Liver (tissue), 9 donors: Measurements from ENCODE around the gene USP48. TPM values are rescaled to one million over a fixed set of nuclear protein-coding genes. Genes with fewer than 3 reads are reported as not detected.

ENCODE experiments used
- DNase-seq: peaks from one replicate; pipeline ENCODE4 v3.0.0-alpha.2; 2017; ENCODE audit warnings: low spot score
- H3K27ac ChIP-seq, 2 donors: one replicate each; pipeline ENCODE4 v1.7.0; 2013; ENCODE audit warnings: inconsistent platforms in 2 of 2, low read length in 2 of 2, control low read depth in 1 of 2, low read depth in 1 of 2, mild to moderate bottlenecking in 1 of 2
- H3K27me3 ChIP-seq, 4 donors: one replicate each; pipeline versions ENCODE4 v1.6.1 to v1.7.0; 2013; ENCODE audit warnings: low read length in 3 of 4, inconsistent platforms in 1 of 4, mild to moderate bottlenecking in 1 of 4, moderate library complexity in 1 of 4; ENCODE audit not compliant: control insufficient read depth in 4 of 4, insufficient read depth in 4 of 4
- H3K36me3 ChIP-seq, 4 donors: one replicate each; pipeline versions ENCODE4 v1.6.1 to v1.7.0; 2013; ENCODE audit warnings: low read length in 3 of 4, mild to moderate bottlenecking in 3 of 4, low read depth in 1 of 4, moderate library complexity in 1 of 4; ENCODE audit not compliant: control insufficient read depth in 4 of 4, insufficient read depth in 3 of 4
- H3K4me1 ChIP-seq, 4 donors: one replicate each; pipeline versions ENCODE4 v1.6.1 to v1.7.0; 2013; ENCODE audit warnings: low read length in 3 of 4, mild to moderate bottlenecking in 3 of 4, moderate library complexity in 1 of 4; ENCODE audit not compliant: control insufficient read depth in 4 of 4, insufficient read depth in 4 of 4
- H3K4me3 ChIP-seq, 3 donors: one replicate each; pipeline versions ENCODE4 v1.6.1 to v1.7.0; 2013; ENCODE audit warnings: low read length in 3 of 3, control low read depth in 1 of 3, low read depth in 1 of 3, mild to moderate bottlenecking in 1 of 3
- H3K9ac ChIP-seq, 2 donors: one replicate each; pipeline ENCODE4 v1.7.0; 2013; ENCODE audit warnings: low read length in 2 of 2, mild to moderate bottlenecking in 2 of 2, moderate library complexity in 2 of 2, control low read depth in 1 of 2, low read depth in 1 of 2
- H3K9me3 ChIP-seq, 4 donors: one replicate each; pipeline versions ENCODE4 v1.6.1 to v1.7.0; 2013; ENCODE audit warnings: low read length in 3 of 4; ENCODE audit not compliant: control insufficient read depth in 4 of 4
- FOXA1 ChIP-seq: IDR thresholded peaks from 2 replicates; pipeline ENCODE4 v1.6.1; 2016; ENCODE audit warnings: antibody characterized with exemption
- GABPA ChIP-seq, 2 donors: IDR thresholded peaks in 1 of 2; conservative IDR thresholded peaks in 1 of 2; 2 replicates each; pipeline ENCODE4 v1.6.1; 2016; ENCODE audit warnings: antibody characterized with exemption in 2 of 2, mild to moderate bottlenecking in 1 of 2, moderate library complexity in 1 of 2
- HNF4A ChIP-seq, 2 donors: conservative IDR thresholded peaks; 2 replicates each; pipeline ENCODE4 v1.6.1; 2016; ENCODE audit warnings: antibody characterized with exemption in 2 of 2, mild to moderate bottlenecking in 2 of 2
- HNF4G ChIP-seq: IDR thresholded peaks from 2 replicates; pipeline ENCODE4 v1.6.1; 2016; ENCODE audit warnings: antibody characterized with exemption
- JUND ChIP-seq, 2 donors: IDR thresholded peaks; 2 replicates each; pipeline ENCODE4 v1.6.1; 2016; ENCODE audit warnings: antibody characterized with exemption in 2 of 2
- NR2F2 ChIP-seq: IDR thresholded peaks from 2 replicates; pipeline ENCODE4 v1.6.1; 2016; ENCODE audit warnings: antibody characterized with exemption
- RAD21 ChIP-seq, 2 donors: IDR thresholded peaks; 2 replicates each; pipeline ENCODE4 v1.6.1; 2016; ENCODE audit warnings: antibody characterized with exemption in 2 of 2, mild to moderate bottlenecking in 2 of 2
- RXRA ChIP-seq, 2 donors: IDR thresholded peaks; 2 replicates each; pipeline ENCODE4 v1.6.1; 2017 to 2018; ENCODE audit warnings: antibody characterized with exemption in 2 of 2, mild to moderate bottlenecking in 1 of 2
- SP1 ChIP-seq: IDR thresholded peaks from 2 replicates; pipeline ENCODE4 v1.6.1; 2018; ENCODE audit warnings: antibody characterized with exemption, mild to moderate bottlenecking
- YY1 ChIP-seq: IDR thresholded peaks from 2 replicates; pipeline ENCODE4 v1.6.1; 2016; ENCODE audit warnings: antibody characterized with exemption, mild to moderate bottlenecking
- WGBS: extraction: QIAGEN DNeasy Blood & Tissue Kit; methylation state at CpG from one replicate; pipeline ENCODE4 v1.1.7; 2013; 5-methylcytosine and 5-hydroxymethylcytosine counted together
- polyA plus RNA-seq, 2 donors: library from polyadenylated mRNA; stranded (reverse) in 1 of 2; unstranded in 1 of 2; fragments of 200-250 nt in 1 of 2; fragments of >200 nt in 1 of 2; fragmentation: Nextera tagmentation in 1 of 2; extraction: Ambion mirVana in 1 of 2; gene quantifications; one replicate each; pipeline versions ENCODE4 v1.2.1 to v1.2.3, GENCODE V29; 2013 to 2015
- total RNA-seq, 2 donors: library from RNA; depleted of rRNA; stranded (reverse); fragments of >200 nt; gene quantifications; one replicate each; pipeline ENCODE4 v1.2.3, GENCODE V29; 2014
- TF ChIP-seq, protein P1 (sequence below): IDR thresholded peaks from 2 replicates; pipeline ENCODE4 v1.6.1; 2016; ENCODE audit warnings: antibody characterized with exemption
- TF ChIP-seq, protein P2 (sequence below): IDR thresholded peaks from 2 replicates; pipeline ENCODE4 v1.6.1; 2016; ENCODE audit warnings: antibody characterized with exemption, mild to moderate bottlenecking
- TF ChIP-seq, protein P3 (sequence below): IDR thresholded peaks from 2 replicates; pipeline ENCODE4 v1.6.1; 2016; ENCODE audit warnings: antibody characterized with exemption
- donor health status: healthy.
- donor health status: healthy.
- donor health status: healthy.
- donor health status: healthy.
- donor health status: healthy.

Gene USP48
- total and polyA plus RNA-seq, 4 donors: 7.8 to 34.9 (median 23.1) TPM

DNA sequence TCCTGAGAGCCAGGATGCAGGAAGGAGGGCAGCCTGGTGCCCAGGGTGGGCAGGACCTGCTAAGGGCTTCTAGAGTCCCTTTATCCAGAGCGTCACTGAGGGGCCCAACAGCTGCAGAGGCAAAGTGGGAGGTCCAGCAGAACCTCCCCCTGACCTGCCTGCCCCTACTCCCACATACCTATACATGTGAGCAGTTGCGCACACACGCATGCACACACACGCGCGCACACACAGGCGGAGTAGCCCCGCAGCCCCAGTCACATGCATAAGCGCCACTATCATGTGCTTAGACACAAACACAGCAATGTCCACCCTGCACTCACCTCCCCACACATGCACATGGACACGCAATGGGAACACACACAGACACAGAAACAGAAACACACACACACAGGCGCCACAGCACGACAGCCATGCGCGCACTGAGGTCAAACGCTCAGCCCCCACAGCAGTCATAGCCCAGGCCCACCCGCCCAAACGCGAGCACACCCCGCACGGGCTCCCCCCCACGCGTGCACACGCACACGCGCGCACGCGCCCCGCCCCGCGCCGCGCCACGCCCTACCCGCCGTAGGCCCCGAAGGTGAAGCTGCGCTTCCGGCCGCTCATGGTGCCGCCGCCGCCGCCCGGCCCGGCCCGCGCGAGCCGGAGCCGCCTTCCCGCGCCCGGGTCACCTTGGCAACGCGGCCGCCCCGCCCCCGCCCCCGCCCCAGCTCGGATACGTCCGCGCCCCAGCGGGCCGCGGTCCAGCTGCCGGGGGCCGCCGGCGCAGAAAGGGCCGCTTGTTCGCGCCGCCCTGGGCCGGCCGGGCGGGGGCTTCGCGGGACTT, 131.5 kb downstream of the USP48 start:
- Histone ChIP-seq H3K9ac (no peak overlapping the region), H3K4me3 (peak overlapping the region in 2 of 3 donors; percentile 32 to 56), H3K27ac (no peak overlapping the region), H3K27me3 (no peaks in the 10 kb centered on the region), H3K9me3 (no peaks in the 10 kb centered on the region), H3K36me3 (no peaks in the 10 kb centered on the region), H3K4me1 (peaks cover 0 to 8% (median 4%) of the 10 kb centered on the region in 4 donors)
- peak; percentile 77 for DNase-seq
- WGBS: 10% methylated on average over 80 of the region's 80 CpGs
- TF ChIP-seq FOXA1: no peak
- TF ChIP-seq SP1: no peak
- TF ChIP-seq GABPA (IDR thresholded peaks at IDR 0.05 in 1 of 2, conservative IDR thresholded peaks at IDR 0.05 in 1 of 2): no peak
- TF ChIP-seq RXRA (IDR thresholded peaks at IDR 0.05): no peak
- no peak for TF ChIP-seq HNF4G
- TF ChIP-seq, protein P1, sequence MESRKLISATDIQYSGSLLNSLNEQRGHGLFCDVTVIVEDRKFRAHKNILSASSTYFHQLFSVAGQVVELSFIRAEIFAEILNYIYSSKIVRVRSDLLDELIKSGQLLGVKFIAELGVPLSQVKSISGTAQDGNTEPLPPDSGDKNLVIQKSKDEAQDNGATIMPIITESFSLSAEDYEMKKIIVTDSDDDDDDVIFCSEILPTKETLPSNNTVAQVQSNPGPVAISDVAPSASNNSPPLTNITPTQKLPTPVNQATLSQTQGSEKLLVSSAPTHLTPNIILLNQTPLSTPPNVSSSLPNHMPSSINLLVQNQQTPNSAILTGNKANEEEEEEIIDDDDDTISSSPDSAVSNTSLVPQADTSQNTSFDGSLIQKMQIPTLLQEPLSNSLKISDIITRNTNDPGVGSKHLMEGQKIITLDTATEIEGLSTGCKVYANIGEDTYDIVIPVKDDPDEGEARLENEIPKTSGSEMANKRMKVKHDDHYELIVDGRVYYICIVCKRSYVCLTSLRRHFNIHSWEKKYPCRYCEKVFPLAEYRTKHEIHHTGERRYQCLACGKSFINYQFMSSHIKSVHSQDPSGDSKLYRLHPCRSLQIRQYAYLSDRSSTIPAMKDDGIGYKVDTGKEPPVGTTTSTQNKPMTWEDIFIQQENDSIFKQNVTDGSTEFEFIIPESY: no peak
- TF ChIP-seq YY1: no peak

DNA sequence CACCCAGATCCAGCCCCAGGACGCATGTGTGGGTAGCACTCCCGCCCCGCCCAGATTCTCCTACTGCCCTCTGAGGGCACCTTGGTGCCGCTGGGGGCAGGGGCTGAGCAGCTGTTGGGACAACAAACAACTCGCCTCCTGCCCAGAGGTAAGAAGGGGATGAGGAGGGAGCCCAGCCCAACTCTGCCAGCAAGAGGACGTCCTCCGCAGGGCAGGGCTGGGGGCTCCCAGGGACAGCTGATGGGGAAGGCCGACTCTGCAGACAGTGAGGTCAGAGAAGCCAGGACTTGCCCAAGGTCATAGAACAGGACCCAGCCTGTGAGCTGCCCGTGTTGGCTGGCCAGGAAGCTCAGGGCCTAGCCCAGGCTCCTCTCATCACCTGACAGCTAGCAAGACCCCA, 132.5 kb downstream of the USP48 start:
- H3K27me3 ChIP-seq: no peaks in the 10 kb centered on the region
- H3K36me3 ChIP-seq: no peaks in the 10 kb centered on the region
- no peak overlapping the region for H3K9ac ChIP-seq
- no peak overlapping the region for H3K4me3 ChIP-seq
- no peaks in the 10 kb centered on the region for H3K9me3 ChIP-seq
- TF ChIP-seq, protein P2, sequence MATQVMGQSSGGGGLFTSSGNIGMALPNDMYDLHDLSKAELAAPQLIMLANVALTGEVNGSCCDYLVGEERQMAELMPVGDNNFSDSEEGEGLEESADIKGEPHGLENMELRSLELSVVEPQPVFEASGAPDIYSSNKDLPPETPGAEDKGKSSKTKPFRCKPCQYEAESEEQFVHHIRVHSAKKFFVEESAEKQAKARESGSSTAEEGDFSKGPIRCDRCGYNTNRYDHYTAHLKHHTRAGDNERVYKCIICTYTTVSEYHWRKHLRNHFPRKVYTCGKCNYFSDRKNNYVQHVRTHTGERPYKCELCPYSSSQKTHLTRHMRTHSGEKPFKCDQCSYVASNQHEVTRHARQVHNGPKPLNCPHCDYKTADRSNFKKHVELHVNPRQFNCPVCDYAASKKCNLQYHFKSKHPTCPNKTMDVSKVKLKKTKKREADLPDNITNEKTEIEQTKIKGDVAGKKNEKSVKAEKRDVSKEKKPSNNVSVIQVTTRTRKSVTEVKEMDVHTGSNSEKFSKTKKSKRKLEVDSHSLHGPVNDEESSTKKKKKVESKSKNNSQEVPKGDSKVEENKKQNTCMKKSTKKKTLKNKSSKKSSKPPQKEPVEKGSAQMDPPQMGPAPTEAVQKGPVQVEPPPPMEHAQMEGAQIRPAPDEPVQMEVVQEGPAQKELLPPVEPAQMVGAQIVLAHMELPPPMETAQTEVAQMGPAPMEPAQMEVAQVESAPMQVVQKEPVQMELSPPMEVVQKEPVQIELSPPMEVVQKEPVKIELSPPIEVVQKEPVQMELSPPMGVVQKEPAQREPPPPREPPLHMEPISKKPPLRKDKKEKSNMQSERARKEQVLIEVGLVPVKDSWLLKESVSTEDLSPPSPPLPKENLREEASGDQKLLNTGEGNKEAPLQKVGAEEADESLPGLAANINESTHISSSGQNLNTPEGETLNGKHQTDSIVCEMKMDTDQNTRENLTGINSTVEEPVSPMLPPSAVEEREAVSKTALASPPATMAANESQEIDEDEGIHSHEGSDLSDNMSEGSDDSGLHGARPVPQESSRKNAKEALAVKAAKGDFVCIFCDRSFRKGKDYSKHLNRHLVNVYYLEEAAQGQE: no peak
- no peak for TF ChIP-seq RAD21 (IDR thresholded peaks at IDR 0.05)
- TF ChIP-seq SP1: no peak
- TF ChIP-seq NR2F2: no peak
- TF ChIP-seq HNF4G: no peak
- no peak for TF ChIP-seq HNF4A (conservative IDR thresholded peaks at IDR 0.05)
- TF ChIP-seq, protein P3, sequence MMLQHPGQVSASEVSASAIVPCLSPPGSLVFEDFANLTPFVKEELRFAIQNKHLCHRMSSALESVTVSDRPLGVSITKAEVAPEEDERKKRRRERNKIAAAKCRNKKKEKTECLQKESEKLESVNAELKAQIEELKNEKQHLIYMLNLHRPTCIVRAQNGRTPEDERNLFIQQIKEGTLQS: no peak
- no peak for TF ChIP-seq JUND (IDR thresholded peaks at IDR 0.05)
- H3K4me1 ChIP-seq: peaks cover 0 to 8% (median 4%) of the 10 kb centered on the region in 4 donors
- no peak overlapping the region for H3K27ac ChIP-seq
- 78% methylated on average over 9 of the region's 9 CpGs for WGBS
- no peak for DNase-seq
